Measurements from ENCODE around the gene AXDND1.

AXDND1 gene

GRCh38 chr1:179554427-179554826 lies 188.7 kb downstream of the AXDND1 start:
- FAIRE-seq (no peak), DNase-seq (ENCODE audit: low spot score) (no peak)

- FAIRE-seq, result no peak
Observed at GRCh38 chr1:179558078-179558477, 192.3 kb downstream of the AXDND1 start.

GRCh38 chr1:179575497-179576314 lies 209.9 kb downstream of the AXDND1 start, which contains the start of gene NPHS2:
TSS of gene NPHS2 (minus strand) at chr1:179575948. CDS start at chr1:179575864, 84 bp downstream.
- no peak for FAIRE-seq
- DNase-seq (ENCODE audit: low spot score), result no peak

More at GRCh38 chr1:179558078-179558477, 192.3 kb downstream of the AXDND1 start:
- no peak for DNase-seq (ENCODE audit: low spot score)

- FAIRE-seq, result no peak
- no peak for DNase-seq (ENCODE audit: low spot score)
Observed at GRCh38 chr1:179576509-179576908, 210.7 kb downstream of the AXDND1 start.

GRCh38 chr1:179583771-179584320 lies 218.1 kb downstream of the AXDND1 start:
- no peak for DNase-seq (ENCODE audit: low spot score)
- no peak for FAIRE-seq

GRCh38 chr1:179586107-179586823 lies 220.5 kb downstream of the AXDND1 start:
- no peak for FAIRE-seq
- DNase-seq (ENCODE audit: low spot score), result peak; percentile 64

GRCh38 chr1:179587336-179587735 lies 221.6 kb downstream of the AXDND1 start:
- DNase-seq (ENCODE audit: low spot score) (no peak), FAIRE-seq (no peak)

GRCh38 chr1:179588425-179589024 lies 222.8 kb downstream of the AXDND1 start:
- DNase-seq (ENCODE audit: low spot score) (no peak), FAIRE-seq (no peak)

- FAIRE-seq, result no peak
Observed at GRCh38 chr1:179589509-179589908, 223.7 kb downstream of the AXDND1 start.

GRCh38 chr1:179590671-179591070 lies 224.9 kb downstream of the AXDND1 start:
- DNase-seq (ENCODE audit: low spot score) (no peak), FAIRE-seq (no peak)

More at GRCh38 chr1:179589509-179589908, 223.7 kb downstream of the AXDND1 start:
- no peak for DNase-seq (ENCODE audit: low spot score)

- DNase-seq (ENCODE audit: low spot score), result no peak
- FAIRE-seq, result no peak
Observed at GRCh38 chr1:179591253-179591591, 225.5 kb downstream of the AXDND1 start.

- DNase-seq (ENCODE audit: low spot score) (peak; percentile 73), FAIRE-seq (no peak)
Observed at GRCh38 chr1:179591592-179592580, 226.1 kb downstream of the AXDND1 start, which contains the start of gene TDRD5. TSS of gene TDRD5 (plus strand) at chr1:179591832. CDS start at chr1:179592616, 784 bp downstream.

GRCh38 chr1:179598631-179599030 lies 232.9 kb downstream of the AXDND1 start:
- DNase-seq (ENCODE audit: low spot score), result no peak
- no peak for FAIRE-seq

GRCh38 chr1:179599623-179600249 lies 234.0 kb downstream of the AXDND1 start:
- FAIRE-seq (peak; percentile 74), DNase-seq (ENCODE audit: low spot score) (no peak)

GRCh38 chr1:179601093-179601492 lies 235.3 kb downstream of the AXDND1 start:
- FAIRE-seq (no peak), DNase-seq (ENCODE audit: low spot score) (no peak)
